NCI-H146 (cell line): ENCODE data around the gene SLC35F3.

ENCODE experiments used
- DNase-seq: peaks from one replicate; lab custom pipeline; 2025; lab: John Stamatoyannopoulos, UW

Gene SLC35F3

GRCh38 chr1:233912447-233912846 is 8.0 kb downstream of the SLC35F3 start:
- DNase-seq, result no peak

GRCh38 chr1:233912909-233913308 is 8.4 kb downstream of the SLC35F3 start:
- no peak for DNase-seq

- no peak for DNase-seq
These were observed 12.2 kb downstream of the SLC35F3 start for GRCh38 chr1:233916706-233917105.

- no peak for DNase-seq
These were observed 15.3 kb downstream of the SLC35F3 start for GRCh38 chr1:233919786-233920185.

- DNase-seq, result no peak
These were observed 23.6 kb downstream of the SLC35F3 start for GRCh38 chr1:233928123-233928522.

GRCh38 chr1:233933339-233933738 is 28.9 kb downstream of the SLC35F3 start:
- DNase-seq, result no peak

- DNase-seq, result no peak
These were observed 30.9 kb downstream of the SLC35F3 start for GRCh38 chr1:233935297-233935868.

- no peak for DNase-seq
These were observed 31.9 kb downstream of the SLC35F3 start for GRCh38 chr1:233936422-233936821.

- no peak for DNase-seq
These were observed 32.4 kb downstream of the SLC35F3 start for GRCh38 chr1:233936842-233937241.

GRCh38 chr1:233938476-233938875 is 34.0 kb downstream of the SLC35F3 start:
- DNase-seq, result no peak

- no peak for DNase-seq
These were observed 35.0 kb downstream of the SLC35F3 start for GRCh38 chr1:233939451-233939850.

- DNase-seq, result no peak
These were observed 36.4 kb downstream of the SLC35F3 start for GRCh38 chr1:233940908-233941307.

GRCh38 chr1:233944601-233945000 is 40.1 kb downstream of the SLC35F3 start:
- no peak for DNase-seq

GRCh38 chr1:233945573-233945972 is 41.1 kb downstream of the SLC35F3 start:
- DNase-seq, result no peak

- DNase-seq, result no peak
These were observed 41.5 kb downstream of the SLC35F3 start for GRCh38 chr1:233945979-233946378.

- DNase-seq, result no peak
These were observed 42.2 kb downstream of the SLC35F3 start for GRCh38 chr1:233946724-233947123.

- DNase-seq, result no peak
These were observed 47.3 kb downstream of the SLC35F3 start for GRCh38 chr1:233951804-233952203.

GRCh38 chr1:233957691-233958090 is 53.2 kb downstream of the SLC35F3 start:
- no peak for DNase-seq

GRCh38 chr1:233959102-233959501 is 54.6 kb downstream of the SLC35F3 start:
- no peak for DNase-seq

- DNase-seq, result no peak
These were observed 55.5 kb downstream of the SLC35F3 start for GRCh38 chr1:233959971-233960370.

GRCh38 chr1:233960386-233960785 is 55.9 kb downstream of the SLC35F3 start:
- no peak for DNase-seq

GRCh38 chr1:233962878-233963277 is 58.4 kb downstream of the SLC35F3 start:
- DNase-seq, result no peak

- DNase-seq, result no peak
These were observed 61.4 kb downstream of the SLC35F3 start for GRCh38 chr1:233965856-233966255.

- no peak for DNase-seq
These were observed 67.3 kb downstream of the SLC35F3 start for GRCh38 chr1:233971753-233972152.

- DNase-seq, result no peak
These were observed 68.1 kb downstream of the SLC35F3 start for GRCh38 chr1:233972563-233972950.
